ENCODE data around the gene INHBB.

DNA sequence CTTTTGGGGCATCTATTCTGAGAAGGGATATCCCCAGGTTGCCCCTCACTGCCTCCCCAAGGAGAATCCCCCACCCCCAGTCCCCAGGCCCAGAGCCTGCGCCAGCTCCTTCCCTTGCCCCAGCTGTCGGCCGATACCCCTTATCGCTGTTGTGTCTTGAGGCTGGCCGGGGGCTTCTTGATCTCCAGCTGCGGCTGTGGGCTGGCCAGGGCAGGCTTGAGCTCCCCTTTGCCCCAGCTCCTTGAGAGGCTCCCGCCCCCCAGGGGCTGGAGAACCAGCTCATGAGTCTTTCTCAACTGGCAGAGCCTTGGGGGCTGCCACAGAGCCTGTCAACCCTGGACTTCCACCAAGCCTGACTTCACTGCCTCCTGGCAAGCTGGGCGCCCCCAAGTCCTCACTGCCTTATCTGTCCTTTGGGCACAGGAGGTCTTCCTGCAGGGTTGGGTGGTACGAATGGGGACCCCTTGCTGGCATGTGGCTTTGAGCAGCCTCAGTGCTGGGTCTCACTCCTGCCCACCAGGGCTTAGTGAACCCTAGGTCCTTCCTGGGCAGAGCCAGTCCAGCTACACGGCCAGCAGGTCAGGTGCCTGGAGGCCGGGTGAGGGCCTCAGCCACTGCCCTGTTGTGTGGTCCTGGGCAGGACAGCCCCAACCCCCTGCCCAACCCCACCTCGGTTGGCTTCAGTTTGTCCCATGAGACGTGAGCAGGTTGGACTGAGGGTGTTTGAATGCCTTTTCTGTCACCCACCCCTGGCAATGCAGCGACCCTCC is 29.5 kb downstream of the INHBB start:
- TF ChIP-seq, protein P1, sequence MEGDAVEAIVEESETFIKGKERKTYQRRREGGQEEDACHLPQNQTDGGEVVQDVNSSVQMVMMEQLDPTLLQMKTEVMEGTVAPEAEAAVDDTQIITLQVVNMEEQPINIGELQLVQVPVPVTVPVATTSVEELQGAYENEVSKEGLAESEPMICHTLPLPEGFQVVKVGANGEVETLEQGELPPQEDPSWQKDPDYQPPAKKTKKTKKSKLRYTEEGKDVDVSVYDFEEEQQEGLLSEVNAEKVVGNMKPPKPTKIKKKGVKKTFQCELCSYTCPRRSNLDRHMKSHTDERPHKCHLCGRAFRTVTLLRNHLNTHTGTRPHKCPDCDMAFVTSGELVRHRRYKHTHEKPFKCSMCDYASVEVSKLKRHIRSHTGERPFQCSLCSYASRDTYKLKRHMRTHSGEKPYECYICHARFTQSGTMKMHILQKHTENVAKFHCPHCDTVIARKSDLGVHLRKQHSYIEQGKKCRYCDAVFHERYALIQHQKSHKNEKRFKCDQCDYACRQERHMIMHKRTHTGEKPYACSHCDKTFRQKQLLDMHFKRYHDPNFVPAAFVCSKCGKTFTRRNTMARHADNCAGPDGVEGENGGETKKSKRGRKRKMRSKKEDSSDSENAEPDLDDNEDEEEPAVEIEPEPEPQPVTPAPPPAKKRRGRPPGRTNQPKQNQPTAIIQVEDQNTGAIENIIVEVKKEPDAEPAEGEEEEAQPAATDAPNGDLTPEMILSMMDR (IDR thresholded peaks at IDR 0.05), result no peak
- TF ChIP-seq POLR2A (IDR thresholded peaks at IDR 0.05), result no peak
